Measurements from ENCODE around the gene GBP6. TPM values are rescaled to one million over a fixed set of nuclear protein-coding genes. Genes with fewer than 3 reads are reported as not detected.

The GBP6 gene
- total RNA-seq, 4 donors from 2014 or later = 0.54 to 16.7 (median 1.6) TPM; not detected in 1

DNA sequence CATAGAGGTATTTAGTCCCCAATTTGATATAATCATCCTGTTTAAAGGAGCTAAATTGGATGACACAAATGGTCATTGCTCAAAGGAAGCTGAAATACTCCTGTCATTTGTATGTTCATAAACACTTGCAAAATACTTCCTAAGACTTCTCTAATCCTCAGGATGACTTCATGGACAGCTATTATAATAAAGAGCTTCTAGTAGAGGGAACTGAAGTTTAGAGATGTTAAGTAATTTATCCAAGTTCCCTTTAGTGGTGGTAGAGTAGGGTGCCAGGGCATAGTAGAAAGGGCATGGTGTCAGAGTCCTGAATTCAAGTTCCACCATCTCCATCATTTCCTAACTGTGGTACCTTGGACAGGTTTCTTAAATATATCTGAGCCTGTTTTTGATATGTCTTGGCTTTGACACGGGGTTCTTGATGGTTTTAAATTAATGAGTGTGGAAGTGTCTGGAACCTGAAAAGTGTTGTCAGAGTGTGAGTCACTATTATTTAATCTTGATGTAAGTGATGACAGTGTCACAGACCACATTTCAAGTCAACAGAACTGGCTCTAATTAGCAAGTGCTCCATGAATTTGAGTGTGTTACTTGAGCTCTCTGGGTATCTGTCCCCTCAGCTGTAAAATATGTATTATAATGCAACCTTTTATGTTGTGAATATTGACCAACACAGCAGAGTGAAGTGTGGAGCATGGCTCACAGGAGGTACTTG lies 12.1 kb upstream of the GBP6 start:
- no peaks in the 10 kb centered on the region for H3K9me3 ChIP-seq

DNA sequence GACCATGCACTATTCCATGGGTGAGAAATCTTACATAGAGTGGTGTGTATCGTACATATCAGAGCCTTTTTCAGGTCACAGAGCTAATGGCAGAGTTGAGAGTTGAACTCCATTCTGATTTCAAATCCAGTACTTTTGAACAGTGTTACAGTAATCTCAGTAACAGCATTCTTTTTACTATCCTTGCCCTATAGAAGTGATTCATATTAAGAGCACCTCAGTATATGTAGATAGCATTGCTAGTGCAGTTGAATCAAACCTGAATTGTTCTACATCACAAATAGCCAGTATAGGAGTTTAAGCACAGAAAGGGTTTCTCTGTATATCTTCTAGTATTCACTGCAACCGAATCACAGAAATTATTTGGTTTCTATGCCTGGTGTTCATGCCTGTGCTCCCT lies 11.4 kb upstream of the GBP6 start:
- 92 to 100% methylated on average over 2 of the region's 2 CpGs for WGBS, 2 donors (ENCODE audit: low coverage in 1 of 2)
- Histone ChIP-seq H3K9me3 (no peaks in the 10 kb centered on the region), H3K36me3 (no peaks in the 10 kb centered on the region), H3K27ac (no peak overlapping the region), H3K27me3 (no peaks in the 10 kb centered on the region), H3K4me3 (no peak overlapping the region), H3K4me1 (peaks cover 0 to 4% (median 0%) of the 10 kb centered on the region in 3 donors)
- no peak for ATAC-seq
- no peak for TF ChIP-seq EP300 (IDR thresholded peaks at IDR 0.05)
- TF ChIP-seq POLR2A (IDR thresholded peaks at IDR 0.05) = no peak
- TF ChIP-seq, protein P1, sequence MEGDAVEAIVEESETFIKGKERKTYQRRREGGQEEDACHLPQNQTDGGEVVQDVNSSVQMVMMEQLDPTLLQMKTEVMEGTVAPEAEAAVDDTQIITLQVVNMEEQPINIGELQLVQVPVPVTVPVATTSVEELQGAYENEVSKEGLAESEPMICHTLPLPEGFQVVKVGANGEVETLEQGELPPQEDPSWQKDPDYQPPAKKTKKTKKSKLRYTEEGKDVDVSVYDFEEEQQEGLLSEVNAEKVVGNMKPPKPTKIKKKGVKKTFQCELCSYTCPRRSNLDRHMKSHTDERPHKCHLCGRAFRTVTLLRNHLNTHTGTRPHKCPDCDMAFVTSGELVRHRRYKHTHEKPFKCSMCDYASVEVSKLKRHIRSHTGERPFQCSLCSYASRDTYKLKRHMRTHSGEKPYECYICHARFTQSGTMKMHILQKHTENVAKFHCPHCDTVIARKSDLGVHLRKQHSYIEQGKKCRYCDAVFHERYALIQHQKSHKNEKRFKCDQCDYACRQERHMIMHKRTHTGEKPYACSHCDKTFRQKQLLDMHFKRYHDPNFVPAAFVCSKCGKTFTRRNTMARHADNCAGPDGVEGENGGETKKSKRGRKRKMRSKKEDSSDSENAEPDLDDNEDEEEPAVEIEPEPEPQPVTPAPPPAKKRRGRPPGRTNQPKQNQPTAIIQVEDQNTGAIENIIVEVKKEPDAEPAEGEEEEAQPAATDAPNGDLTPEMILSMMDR (IDR thresholded peaks at IDR 0.05) = no peak
- no peak for TF ChIP-seq POLR2AphosphoS5 (IDR thresholded peaks at IDR 0.05)

More for the DNA sequence above, 12.1 kb upstream of the GBP6 start:
- Histone ChIP-seq H3K4me1 (peaks cover 0 to 1% (median 0%) of the 10 kb centered on the region in 3 donors), H3K27me3 (no peaks in the 10 kb centered on the region), H3K4me3 (no peak overlapping the region), H3K36me3 (no peaks in the 10 kb centered on the region), H3K27ac (no peak overlapping the region)
- WGBS, 2 donors (ENCODE audit: low coverage in 1 of 2) = 38 to 77% methylated on average over 1 of the region's 1 CpG
- ATAC-seq = no peak
- TF ChIP-seq POLR2AphosphoS5 (IDR thresholded peaks at IDR 0.05) = no peak
- TF ChIP-seq, protein P1 (IDR thresholded peaks at IDR 0.05) = no peak
- TF ChIP-seq EP300 (IDR thresholded peaks at IDR 0.05) = no peak

DNA sequence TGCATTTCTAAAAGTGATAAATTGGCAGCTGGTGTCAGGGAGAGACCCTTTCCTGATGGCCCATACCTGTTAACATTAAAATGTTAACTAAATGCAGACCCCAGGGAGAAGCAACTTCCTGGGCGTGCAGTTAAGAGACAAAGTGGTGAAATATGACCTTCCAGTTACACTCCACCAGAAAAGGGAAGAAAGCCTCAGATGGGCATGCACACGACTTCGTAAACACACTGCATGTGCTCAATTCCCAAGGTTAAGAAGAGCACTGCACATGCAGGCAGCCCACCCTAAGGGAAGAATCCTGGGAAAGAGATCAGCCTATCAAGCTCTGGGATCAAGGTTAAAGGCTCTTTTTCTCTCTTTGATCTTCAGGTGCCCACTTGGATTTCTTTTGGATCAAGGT lies 9.7 kb upstream of the GBP6 start:
- no peak overlapping the region for H3K4me3 ChIP-seq
- TF ChIP-seq, protein P1 (IDR thresholded peaks at IDR 0.05) = no peak
- no peak for TF ChIP-seq EP300 (IDR thresholded peaks at IDR 0.05)
- TF ChIP-seq POLR2AphosphoS5 (IDR thresholded peaks at IDR 0.05) = no peak
- no peak for TF ChIP-seq POLR2A (IDR thresholded peaks at IDR 0.05)
- no peaks in the 10 kb centered on the region for H3K27me3 ChIP-seq
- no peak for ATAC-seq
- H3K27ac ChIP-seq = no peak overlapping the region
- H3K36me3 ChIP-seq = no peaks in the 10 kb centered on the region
- peaks cover 0 to 13% (median 0%) of the 10 kb centered on the region in 3 donors for H3K4me1 ChIP-seq
- H3K9me3 ChIP-seq = no peaks in the 10 kb centered on the region
- 73 to 100% methylated on average over 2 to 3 of the region's 3 CpGs for WGBS, 2 donors (ENCODE audit: low coverage in 1 of 2)

DNA sequence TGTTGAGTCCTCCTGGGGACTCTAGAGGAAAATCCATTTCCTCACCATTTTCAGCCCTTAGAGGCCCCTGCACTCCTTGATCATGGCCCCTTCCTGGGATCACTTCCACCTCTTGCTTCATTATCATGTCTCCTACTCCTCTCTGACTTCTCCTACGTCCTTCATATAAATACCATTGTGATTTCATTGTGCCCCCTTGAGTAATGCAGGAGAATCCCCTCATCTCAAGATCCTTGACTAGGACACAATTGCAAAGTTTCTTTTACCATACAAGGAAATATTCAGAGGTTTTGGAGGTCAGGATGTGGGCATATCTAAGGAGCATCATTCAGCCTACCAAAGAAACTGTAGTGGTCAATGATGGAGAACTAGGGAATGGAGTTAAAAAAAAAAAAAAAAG lies 8.8 kb upstream of the GBP6 start:
- peaks cover 0 to 13% (median 0%) of the 10 kb centered on the region in 3 donors for H3K4me1 ChIP-seq
- no peak for ATAC-seq
- no peak for TF ChIP-seq EP300 (IDR thresholded peaks at IDR 0.05)
- TF ChIP-seq, protein P1 (IDR thresholded peaks at IDR 0.05) = no peak
- TF ChIP-seq POLR2AphosphoS5 (IDR thresholded peaks at IDR 0.05) = no peak
- TF ChIP-seq POLR2A (IDR thresholded peaks at IDR 0.05) = no peak
- WGBS, 2 donors (ENCODE audit: low coverage in 1 of 2) = 91 to 100% methylated on average over 1 of the region's 1 CpG
- H3K27me3 ChIP-seq = no peaks in the 10 kb centered on the region
- H3K9me3 ChIP-seq = no peaks in the 10 kb centered on the region
- H3K36me3 ChIP-seq = no peaks in the 10 kb centered on the region
- no peak overlapping the region for H3K27ac ChIP-seq
- no peak overlapping the region for H3K4me3 ChIP-seq

All from gastroesophageal sphincter (tissue), 4 donors.